Nephron progenitor cell (in vitro differentiated cells): ENCODE results near the gene CRLF2.
"Not testable (repeated sequence)": the region's sequence is repeated elsewhere in the genome, so short reads cannot be mapped to it uniquely, and the experiment has no call there.

ENCODE experiments used
- DNase-seq: peaks from one replicate; pipeline ENCODE4 v3.0.0; 2021
- H3K27ac Mint-ChIP-seq: 2 replicates; pipeline ENCODE4 v1.8.0; 2021; ENCODE audit warnings: mild to moderate bottlenecking, moderate library complexity, mixed read lengths
- H3K27me3 Mint-ChIP-seq: 2 replicates; pipeline ENCODE4 v1.8.0; 2021; ENCODE audit warnings: mild to moderate bottlenecking, low read depth, mixed read lengths; ENCODE audit not compliant: poor library complexity
- H3K36me3 Mint-ChIP-seq: 2 replicates; pipeline ENCODE4 v1.8.0; 2021; ENCODE audit warnings: low read depth, mixed read lengths
- H3K4me1 Mint-ChIP-seq: 2 replicates; pipeline ENCODE4 v1.8.0; 2021; ENCODE audit warnings: mixed read lengths
- H3K4me3 Mint-ChIP-seq: 2 replicates; pipeline ENCODE4 v1.8.0; 2021; ENCODE audit warnings: mild to moderate bottlenecking, moderate library complexity, mixed read lengths
- H3K9me3 Mint-ChIP-seq: 2 replicates; pipeline ENCODE4 v1.8.0; 2021; ENCODE audit warnings: mild to moderate bottlenecking, moderate library complexity, mixed read lengths
- TF ChIP-seq, protein P1 (sequence below): fragments of 200-600 bp; sonication (generic); IDR thresholded peaks from 2 replicates; pipeline ENCODE4 v1.5.0; 2021; ENCODE audit warnings: antibody characterized with exemption

The CRLF2 gene

DNA sequence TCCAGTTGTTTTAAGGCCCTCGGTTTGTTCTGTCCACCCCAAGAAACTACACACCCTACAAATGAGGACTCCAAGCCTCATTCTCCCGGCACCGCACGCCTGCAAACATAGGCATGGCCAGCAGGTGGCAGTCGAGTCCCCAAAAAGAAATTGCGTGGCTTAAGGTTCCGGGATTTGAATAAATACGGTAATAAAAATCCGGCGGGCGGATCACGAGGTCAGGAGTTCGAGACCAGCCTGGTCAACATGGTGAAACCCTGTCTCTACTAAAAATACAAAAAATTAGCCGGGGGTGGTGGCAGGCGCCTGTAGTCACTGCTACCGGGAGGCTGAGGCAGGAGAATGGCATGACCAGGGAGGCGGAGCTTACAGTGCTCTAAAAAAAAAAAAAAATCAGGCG lies 34.4 kb upstream of the CRLF2 start:
- TF ChIP-seq, protein P1, sequence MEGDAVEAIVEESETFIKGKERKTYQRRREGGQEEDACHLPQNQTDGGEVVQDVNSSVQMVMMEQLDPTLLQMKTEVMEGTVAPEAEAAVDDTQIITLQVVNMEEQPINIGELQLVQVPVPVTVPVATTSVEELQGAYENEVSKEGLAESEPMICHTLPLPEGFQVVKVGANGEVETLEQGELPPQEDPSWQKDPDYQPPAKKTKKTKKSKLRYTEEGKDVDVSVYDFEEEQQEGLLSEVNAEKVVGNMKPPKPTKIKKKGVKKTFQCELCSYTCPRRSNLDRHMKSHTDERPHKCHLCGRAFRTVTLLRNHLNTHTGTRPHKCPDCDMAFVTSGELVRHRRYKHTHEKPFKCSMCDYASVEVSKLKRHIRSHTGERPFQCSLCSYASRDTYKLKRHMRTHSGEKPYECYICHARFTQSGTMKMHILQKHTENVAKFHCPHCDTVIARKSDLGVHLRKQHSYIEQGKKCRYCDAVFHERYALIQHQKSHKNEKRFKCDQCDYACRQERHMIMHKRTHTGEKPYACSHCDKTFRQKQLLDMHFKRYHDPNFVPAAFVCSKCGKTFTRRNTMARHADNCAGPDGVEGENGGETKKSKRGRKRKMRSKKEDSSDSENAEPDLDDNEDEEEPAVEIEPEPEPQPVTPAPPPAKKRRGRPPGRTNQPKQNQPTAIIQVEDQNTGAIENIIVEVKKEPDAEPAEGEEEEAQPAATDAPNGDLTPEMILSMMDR, result peak; percentile 90
- Mint-ChIP-seq H3K36me3 (peaks cover 5% of the 10 kb centered on the region), H3K9me3 (peaks cover 11% of the 10 kb centered on the region), H3K4me1 (peaks cover 16% of the 10 kb centered on the region), H3K4me3 (no peak overlapping the region), H3K27me3 (no peaks in the 10 kb centered on the region), H3K27ac (no peak overlapping the region)
- DNase-seq, result peak; percentile 83

DNA sequence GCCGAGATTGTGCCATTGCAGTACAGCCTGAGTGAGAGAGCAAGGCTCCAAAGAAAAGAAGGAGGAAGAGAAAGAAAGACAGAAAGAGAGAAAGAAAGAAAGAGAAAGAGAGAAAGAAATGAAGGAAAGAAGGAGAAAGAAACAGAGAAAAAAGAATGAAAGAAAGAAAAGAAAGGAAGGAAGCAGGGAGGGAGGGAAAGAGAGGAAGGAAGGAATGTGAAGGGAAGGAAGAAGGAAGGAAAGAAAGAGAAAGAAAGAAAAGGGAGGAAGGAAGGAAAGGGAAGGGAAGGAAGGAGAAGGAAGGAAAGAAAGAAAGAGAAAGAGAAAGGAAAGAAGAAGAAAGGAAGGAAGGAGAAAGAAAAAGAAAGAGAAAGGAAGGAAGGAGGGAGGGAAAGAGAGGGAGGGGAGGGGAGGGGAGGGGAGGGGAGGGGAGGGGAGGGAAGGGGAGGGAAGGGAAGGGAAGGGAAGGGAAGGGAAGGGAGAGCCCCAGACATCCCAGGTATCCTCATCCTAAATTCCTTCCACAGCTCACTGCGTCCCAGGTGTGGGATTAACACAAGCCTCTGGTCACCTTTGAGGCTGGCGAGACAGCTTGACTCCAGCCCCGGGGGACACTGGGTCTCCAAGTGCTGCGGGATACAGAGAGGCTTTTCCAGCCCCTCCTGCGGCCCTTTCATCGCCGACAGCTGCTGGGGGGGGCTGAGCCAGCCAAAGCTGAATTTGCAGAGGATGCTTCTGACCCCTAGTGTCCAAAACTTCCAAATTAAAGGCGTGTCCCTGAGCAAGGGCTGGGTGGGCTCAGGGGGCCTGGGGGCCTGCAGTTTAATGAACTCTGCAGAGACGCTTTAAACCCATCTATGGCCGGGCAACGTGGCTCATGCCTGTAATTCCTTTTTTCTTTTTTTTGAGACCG lies 32.0 kb upstream of the CRLF2 start:
- peaks cover 14% of the 10 kb centered on the region for H3K4me1 Mint-ChIP-seq
- no peaks in the 10 kb centered on the region for H3K27me3 Mint-ChIP-seq
- H3K4me3 Mint-ChIP-seq, result peak overlapping the region; percentile 46
- H3K27ac Mint-ChIP-seq, result no peak overlapping the region
- TF ChIP-seq, protein P1, result no peak
- peaks cover 6% of the 10 kb centered on the region for H3K9me3 Mint-ChIP-seq
- no peaks in the 10 kb centered on the region for H3K36me3 Mint-ChIP-seq
- peak; percentile 49 for DNase-seq

DNA sequence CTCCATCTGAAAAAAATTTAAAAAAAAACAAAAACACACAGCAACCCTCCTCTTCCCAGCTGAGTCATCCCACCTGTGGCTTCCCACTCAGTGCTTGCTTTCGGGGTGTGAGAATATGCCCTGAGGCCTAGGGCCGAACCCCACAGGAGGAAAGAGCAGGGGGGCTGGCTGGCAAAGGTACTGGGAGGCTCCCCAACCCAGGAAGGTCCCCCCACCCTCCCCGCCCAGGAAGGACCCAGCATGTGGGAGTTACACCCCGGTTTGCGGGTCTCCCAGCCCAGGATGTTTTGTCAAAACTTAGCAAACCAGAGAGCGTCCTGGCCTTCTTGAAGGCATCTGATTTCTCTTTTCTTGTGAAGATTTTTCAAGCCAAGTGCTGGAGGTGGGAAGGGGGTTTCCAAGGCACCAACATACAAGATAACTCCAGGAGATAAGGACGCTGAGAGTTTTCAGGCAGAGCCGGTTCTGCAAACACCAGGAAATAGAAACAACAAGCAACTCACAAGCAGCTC lies 30.5 kb upstream of the CRLF2 start:
- Mint-ChIP-seq H3K27ac (peak overlapping the region; percentile 92), H3K36me3 (no peaks in the 10 kb centered on the region), H3K27me3 (no peaks in the 10 kb centered on the region), H3K4me1 (peaks cover 4% of the 10 kb centered on the region), H3K4me3 (no peak overlapping the region), H3K9me3 (peaks cover 5% of the 10 kb centered on the region)
- TF ChIP-seq, protein P1, result no peak
- DNase-seq, result no peak

DNA sequence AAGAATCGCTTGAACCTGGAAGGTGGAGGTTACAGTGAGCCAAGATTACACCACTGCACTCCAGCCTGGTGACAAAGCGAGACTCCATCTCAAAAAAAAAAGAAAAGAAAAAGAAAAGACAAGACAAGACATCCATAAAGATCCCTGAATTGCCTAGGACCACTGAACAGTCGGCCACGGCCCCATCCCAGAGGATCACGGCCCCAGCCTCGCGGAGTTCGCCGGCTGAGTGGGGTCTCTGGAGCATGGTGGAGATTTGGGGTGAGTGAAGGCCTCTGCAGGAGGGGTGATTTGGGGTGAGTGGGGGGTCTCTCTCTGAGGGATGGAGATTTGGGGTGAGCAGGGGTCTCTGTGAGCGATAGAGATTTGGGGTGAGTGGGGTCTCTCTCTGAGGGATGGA lies 28.1 kb upstream of the CRLF2 start:
- H3K27ac Mint-ChIP-seq, DNase-seq, H3K4me1 Mint-ChIP-seq, H3K4me3 Mint-ChIP-seq, H3K27me3 Mint-ChIP-seq, H3K36me3 Mint-ChIP-seq: not testable (repeated sequence)
- H3K9me3 Mint-ChIP-seq, result peaks cover 22% of the 10 kb centered on the region

DNA sequence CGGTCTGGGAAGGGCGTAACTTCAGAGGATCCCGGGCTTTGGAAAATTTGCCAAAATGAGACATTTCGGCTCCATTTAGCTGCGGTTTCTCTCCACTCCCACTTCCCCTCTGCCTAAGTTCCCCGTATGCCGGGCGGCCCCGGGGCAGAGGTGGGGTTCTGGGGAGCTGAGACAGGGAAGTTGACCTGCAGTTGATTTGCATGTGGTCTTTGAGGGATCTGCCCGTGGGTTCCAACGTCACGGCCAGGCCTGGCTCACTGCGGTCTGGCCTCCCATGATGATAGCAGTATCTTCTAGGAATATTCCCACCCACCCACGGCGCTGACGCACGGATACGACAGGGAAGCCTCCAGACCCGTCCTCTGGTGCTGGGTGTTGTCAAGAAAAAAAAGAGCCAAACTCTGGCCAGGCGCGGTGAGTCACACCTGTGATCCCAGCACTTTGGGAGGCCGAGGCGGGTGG lies 27.3 kb upstream of the CRLF2 start:
- DNase-seq, result no peak
- peaks cover 4% of the 10 kb centered on the region for H3K4me1 Mint-ChIP-seq
- no peaks in the 10 kb centered on the region for H3K27me3 Mint-ChIP-seq

DNA sequence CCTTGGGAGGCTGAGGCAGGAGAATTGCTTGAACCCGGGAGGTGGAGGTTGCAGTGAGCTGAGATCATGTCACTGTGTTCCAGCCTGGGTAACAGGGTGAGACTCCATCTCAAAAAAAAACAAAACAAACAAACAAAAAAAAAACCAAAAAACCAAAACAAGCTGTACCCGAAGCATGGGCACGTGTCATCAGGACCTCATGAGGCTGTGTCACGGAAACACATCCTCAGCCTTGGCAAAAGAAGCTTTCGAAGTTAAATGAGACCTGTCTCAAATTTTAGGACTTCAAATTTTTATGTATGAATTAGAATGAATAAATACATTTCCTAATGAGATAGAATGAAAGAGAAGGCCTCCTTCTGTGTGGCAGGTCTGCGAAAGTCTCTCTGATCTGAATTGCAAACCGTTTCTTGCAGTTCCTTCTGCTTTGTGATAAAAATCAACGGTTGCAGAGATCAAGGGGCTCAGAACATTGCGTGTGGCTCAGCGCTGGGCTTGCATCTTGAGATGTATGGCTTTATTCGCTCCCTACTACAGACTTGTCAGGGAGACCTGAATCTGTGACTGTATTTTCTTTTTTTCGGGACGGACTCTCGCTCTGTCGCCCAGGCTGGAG lies 19.5 kb upstream of the CRLF2 start:
- no peak for DNase-seq
- Mint-ChIP-seq H3K36me3 (peaks cover 4% of the 10 kb centered on the region), H3K9me3 (peaks cover 44% of the 10 kb centered on the region), H3K4me1 (no peaks in the 10 kb centered on the region), H3K27ac (no peak overlapping the region), H3K4me3 (no peak overlapping the region), H3K27me3 (peaks cover 14% of the 10 kb centered on the region)
- TF ChIP-seq, protein P1, result no peak

More for the DNA sequence above, 27.3 kb upstream of the CRLF2 start:
- Mint-ChIP-seq H3K27ac (no peak overlapping the region), H3K9me3 (peaks cover 28% of the 10 kb centered on the region), H3K4me3 (no peak overlapping the region), H3K36me3 (no peaks in the 10 kb centered on the region)
- TF ChIP-seq, protein P1, result no peak

DNA sequence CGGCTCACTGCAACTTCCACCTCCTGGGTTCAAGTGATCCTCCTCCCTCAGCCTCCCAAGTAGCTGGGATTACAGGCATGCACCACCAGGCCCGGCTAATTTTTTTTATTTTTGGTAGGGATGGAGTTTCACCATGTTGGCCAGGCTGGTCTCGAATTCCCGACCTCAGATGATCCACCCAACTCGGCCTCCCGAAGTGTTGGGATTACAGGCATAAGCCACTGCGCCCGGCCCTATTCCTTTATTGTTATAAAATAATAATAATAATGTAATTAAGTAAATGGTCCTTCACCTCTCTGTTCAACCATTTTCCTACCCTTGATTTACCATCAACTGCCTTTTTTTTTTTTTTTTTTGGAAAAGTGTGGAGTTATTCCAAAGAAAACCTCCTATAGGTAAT lies 15.7 kb upstream of the CRLF2 start:
- H3K9me3 Mint-ChIP-seq, result peaks cover 36% of the 10 kb centered on the region
- H3K27me3 Mint-ChIP-seq, result peaks cover 18% of the 10 kb centered on the region
- H3K4me1 Mint-ChIP-seq, H3K27ac Mint-ChIP-seq, DNase-seq, H3K36me3 Mint-ChIP-seq, H3K4me3 Mint-ChIP-seq: not testable (repeated sequence)
